Measurements from ENCODE around the gene MAP3K13.
"Not testable (repeated sequence)": the region's sequence is repeated elsewhere in the genome, so short reads cannot be mapped to it uniquely, and the experiment has no call there.

The MAP3K13 gene

DNA sequence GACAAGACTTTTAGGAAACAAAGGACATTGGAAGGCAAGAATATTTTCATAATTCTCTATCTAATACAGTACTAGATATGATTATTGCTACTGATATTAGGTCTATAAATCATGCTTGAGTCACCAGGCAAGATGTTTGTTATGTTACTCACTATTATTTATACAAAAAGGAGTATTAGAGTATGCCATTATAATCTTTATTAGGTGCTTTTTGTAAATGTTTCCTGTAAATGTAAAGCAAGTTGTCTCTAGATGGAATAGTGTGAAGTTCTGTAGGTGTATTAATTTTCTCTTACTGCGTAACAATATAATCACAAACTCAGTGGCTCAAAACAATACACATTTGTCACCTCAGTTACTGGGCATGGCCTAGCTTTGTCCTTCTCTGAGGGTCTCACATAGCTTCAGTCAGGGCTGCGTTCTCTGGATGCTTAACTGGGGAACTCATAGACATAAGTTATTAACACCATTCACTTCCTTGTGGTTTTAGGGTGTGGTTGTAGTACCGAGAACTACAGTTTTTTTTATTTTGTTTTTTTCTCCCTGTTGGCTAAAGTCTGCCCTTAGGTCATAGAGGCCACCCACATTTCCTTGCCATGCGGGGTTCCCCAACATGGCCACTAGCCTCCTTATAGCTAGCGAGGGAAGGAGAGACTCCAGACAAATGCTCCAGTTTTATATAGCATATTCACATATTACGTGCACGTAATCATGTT, 20.3 kb upstream of the MAP3K13 start:
- peak; percentile 75 for DNase-seq (ENCODE audit: low spot score)

DNA sequence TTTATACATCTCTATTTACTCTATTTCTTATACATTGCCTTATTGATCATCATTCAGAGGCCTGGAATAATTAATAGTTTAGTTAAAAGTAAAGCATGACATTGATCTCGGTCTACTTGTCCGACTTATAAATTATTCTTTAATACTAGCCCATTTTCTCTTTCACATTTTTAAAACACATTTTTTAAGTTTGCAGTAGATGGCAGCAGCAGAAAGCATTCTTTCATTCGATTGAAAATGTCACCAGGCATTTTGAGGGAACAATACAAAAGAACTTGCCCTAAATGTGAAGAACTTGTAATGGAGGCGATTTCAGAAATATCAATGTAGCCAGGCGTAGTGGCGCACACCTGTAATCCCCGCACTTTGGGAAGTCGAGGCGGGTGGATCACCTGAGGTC, 15.5 kb upstream of the MAP3K13 start:
- no peak for DNase-seq (ENCODE audit: low spot score)

DNA sequence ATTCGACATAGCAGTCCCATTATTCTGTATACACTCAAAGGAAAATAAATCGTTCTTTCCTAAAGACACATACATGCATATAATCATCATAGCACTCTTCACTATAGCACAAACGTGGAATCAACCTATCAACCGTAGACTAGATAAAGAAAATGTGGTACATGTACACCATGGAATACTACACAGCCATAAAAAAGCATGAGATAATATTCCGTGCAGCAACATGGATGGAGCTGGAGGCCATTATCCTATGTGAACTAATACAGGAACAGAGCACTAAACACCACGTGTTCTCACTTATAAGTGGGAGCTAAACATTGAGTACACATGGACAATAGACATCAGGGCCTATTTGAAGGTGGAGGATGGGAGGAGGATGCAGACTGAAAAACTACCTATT, 12.1 kb upstream of the MAP3K13 start:
- DNase-seq (ENCODE audit: low spot score) = no peak

DNA sequence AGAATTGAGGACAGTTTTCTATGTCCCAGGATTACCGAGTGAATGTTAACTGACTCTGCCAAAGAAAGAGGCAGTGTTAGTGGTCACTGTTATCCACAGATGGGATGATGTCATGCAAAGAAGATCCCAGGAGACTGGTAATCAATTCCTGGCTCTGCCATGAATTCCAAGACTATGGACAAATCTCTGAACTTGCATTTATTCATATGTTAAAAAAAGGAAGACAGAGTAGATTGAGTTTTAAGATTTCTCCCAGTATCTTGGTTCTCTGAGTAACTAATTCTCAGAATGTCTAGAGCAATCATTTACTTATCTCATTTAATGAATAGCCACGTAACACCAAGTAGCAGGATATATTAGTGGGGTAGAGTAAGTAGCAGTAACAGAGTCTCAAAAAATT, 11.5 kb upstream of the MAP3K13 start:
- no peak for DNase-seq (ENCODE audit: low spot score)

DNA sequence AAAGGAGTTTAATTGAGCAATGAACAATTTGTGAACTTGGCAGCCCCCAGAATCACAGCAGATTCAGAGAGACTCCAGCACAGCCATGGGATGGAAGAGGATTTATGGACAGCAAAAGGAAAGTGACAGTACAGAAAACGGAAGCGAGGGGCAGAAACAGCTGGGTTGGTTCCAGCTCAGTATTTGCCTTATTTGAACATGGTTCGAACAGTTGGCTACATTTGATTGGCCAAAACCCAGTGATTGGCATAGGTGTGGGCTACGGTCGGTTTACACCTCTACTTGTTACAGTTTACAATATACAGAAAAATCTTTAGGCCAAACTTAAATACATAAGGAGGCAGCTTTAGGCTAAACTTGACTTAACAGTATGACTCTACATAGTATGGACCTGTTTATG, 9.7 kb upstream of the MAP3K13 start:
- no peak for DNase-seq (ENCODE audit: low spot score)

DNA sequence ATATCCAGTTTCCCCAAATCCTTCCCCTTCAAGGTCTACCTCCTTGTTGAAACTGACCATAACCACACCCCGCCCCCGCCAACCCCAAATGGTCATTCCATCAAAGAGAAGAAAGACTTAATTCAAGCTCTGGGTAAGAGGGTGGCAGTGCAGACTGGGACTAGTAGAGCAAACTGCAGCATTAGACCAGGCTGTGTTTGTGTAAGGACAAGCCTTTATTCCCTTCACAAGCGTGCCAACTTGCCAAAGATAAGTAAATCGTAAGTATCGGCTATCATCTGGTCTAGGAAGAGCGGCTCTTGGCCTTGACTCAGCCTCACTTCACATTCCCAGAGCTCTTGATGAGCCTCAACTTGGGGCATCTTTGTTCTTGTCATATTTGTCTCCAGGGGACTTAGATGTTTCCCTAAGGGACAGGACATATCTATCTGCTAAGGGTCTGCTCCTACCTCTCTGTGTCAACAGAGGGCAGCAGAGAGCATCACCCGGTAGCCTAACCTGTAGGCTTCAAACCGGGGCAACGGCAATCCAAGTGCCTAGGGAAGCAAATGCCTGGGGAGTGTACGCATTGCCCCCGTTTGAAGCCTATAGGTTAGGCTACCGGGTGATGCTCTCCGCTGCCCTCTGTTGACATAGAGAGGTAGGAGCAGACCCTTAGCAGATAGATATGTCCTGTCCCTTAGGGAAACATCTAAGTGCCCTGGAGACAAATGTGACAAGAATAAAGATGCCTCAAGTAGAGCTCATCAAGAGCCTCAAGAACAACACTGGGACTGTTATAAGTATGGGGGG, 8.9 kb upstream of the MAP3K13 start:
- peak; percentile 87 for DNase-seq (ENCODE audit: low spot score)

DNA sequence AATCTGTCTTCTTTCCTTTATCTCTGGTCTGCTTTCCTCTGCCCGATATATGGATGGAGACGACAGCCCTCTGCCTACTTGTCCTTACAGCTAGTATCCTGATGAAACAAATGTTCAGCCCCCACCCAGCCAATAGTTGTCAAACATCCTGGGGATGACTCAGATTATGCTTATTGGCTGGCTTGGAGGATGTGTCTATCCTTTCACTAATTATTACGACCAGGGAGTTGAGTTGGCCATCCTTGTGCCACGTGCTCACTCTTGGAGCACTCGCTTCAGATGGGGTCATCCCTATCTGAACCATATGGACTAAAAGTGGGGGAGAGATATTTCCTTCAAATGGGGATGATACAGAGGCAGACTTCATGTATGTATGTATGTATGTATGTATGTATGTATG, 6.4 kb upstream of the MAP3K13 start:
- DNase-seq (ENCODE audit: low spot score) = no peak

DNA sequence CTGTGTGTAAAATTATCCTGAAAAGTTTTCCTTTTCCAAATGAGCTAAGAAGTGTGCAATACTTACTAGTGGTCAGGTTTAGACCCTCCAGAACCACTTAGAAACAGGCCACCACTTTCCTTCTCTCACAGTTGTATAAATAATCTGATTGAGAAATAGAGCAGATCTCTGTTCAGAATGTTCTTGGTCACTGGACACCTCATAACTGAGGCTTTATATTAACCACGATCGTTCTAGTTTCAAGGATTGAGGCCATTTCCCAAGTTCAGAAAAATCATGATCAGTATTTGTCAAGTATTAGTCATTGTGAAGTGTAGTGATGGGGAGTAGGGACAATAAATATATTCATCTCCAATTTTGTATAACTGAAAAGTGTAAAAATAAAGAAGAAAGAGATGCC, 1.0 kb upstream of the MAP3K13 start:
- no peak for DNase-seq (ENCODE audit: low spot score)

DNA sequence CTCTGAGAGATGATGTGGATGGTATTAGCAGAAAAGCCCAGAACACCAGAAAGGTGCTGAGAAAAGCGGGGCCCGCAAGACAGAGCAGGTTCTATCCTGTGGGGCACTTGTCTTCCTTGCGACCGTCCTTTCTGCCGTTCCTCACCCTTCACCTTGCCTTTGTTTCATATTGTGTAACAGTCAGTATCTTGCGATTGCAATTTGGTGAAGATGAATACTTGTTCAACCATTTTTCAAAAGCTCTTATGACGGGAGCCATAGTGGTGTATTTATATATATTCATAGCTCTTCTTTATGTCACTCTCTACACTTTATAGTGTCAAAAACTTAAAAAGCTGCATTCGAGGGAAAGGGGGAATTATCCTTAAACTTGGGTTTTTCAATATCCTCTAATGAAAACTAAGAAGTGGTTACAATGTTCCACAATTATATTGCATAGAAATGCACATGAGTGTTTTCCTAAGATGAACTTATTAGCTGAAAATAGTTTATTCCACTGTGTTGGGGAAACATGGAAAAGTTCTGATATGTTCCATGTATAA, 797 bp downstream of the MAP3K13 start:
- DNase-seq (ENCODE audit: low spot score) = no peak

DNA sequence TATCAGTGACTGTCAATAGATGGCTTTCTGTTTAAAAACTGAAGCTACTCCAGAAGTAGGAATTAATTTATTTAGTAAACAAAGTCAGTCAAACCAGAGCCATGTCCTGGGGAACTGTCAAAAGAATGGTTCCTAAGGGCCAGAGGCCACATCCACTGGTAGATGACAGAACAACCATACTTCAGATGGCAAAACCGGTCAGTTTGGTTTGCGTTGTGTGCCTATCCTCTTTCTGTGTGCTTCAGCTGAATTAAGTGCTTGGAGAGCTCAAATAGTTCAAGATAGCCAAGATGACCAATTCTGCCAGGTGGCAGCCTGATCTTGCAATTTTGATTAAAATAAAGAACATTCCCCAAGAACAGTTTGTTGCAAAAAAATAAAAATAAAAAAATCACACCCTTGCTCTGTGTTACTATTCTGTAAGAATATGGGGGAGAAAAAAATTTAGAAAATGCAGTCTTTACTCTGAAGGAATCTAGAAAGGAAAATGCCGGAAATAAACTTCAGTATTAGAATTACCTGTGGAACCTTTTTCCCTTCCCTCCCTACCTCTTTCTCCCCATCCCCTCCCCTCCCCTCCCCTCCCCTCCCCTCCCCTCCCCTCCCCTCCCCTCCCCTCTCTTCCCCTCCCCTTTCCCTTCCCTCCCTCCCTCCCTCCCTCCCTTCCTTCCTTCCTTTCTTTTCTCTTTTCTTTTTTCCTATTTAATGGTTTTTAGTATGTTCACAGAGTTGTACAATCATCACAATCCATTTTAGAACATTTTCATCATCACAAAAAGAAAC, 2.5 kb downstream of the MAP3K13 start:
- peak; percentile 34 for DNase-seq (ENCODE audit: low spot score)

DNA sequence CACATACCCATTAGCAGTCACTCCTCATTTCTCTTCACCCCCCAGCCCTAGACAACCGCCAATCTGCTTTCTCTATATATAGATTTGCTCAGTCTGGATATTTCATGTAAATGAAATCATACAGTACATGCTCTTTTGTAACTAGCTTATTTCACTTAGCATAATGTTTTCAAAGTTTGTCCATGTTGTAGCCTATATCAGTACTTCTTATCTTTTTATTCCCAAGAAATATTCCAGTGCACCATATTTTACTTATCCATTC, 3.1 kb downstream of the MAP3K13 start:
- DNase-seq (ENCODE audit: low spot score) = no peak

DNA sequence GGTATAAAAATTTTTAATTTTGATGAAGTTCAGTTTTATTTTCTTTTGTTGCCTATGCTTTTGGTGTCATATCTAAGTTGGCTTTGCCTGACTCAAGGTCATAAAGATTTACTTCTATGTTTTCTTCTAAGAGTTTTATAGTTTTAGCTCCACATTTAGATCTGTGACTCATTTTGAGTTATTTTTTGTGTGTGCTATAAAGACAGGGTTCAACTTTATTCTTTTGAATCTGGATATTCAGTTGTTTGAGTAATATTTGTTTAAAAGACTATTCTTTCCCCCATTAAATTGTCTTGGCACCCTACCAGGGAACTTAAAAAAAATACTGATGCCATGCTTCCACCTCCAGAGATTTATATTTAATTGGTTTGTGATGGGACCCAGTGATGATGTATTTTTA, 4.0 kb downstream of the MAP3K13 start:
- DNase-seq (ENCODE audit: low spot score) = peak; percentile 69

DNA sequence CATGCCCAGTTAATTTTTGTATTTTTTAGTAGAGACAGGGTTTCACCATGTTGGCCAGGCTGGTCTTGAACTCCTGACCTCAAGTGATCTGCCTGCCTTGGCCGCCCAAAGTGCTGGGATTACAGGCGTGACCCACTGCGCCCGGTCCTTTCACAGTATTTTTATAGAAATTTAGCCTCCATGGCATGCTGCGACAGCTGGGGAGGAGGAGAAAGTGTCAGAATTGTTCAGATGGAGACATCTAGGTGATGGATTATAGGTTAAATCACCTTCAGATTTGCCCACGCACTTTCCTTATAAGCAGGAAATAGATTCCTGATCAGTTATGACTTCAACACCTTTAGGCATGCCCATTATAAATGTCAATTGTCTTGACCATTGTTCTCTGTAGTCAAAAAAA, 7.4 kb downstream of the MAP3K13 start:
- not testable (repeated sequence) for DNase-seq (ENCODE audit: low spot score)

DNA sequence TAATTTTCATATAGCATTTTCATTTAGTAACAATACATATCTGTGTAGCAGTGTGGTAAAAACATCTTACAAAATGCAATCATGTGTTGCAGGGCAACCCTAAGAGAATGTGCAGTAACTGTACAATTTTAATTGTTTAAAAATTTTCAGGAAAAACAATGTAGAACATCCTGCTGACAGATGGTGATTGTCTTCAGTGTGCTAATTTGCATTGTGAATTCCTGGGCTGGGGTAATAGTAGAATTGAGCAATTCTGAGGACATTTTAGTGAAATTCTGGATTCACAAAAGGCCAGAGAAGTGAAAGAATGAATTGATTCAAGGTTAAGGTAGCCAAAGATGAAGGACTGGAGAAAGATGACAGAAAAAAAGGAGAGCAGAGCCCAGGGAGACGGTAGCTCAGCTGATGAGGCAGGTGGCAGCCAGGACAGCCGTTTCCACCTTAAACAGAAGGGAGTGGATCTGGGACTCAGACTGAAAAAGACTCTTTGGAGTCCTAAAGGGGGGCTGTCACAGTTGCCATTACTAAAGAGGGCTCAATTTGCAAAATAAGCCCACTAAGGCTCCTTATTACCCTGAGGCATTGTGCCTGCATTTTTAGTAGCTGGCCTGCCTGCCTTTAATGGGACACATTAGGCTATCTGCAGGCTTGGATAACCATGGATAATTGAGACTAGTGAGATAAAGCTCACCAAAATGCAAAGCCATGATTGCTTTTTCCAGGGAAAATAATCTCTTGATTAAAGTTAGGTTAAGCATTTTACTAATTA, 8.6 kb downstream of the MAP3K13 start:
- no peak for DNase-seq (ENCODE audit: low spot score)

DNA sequence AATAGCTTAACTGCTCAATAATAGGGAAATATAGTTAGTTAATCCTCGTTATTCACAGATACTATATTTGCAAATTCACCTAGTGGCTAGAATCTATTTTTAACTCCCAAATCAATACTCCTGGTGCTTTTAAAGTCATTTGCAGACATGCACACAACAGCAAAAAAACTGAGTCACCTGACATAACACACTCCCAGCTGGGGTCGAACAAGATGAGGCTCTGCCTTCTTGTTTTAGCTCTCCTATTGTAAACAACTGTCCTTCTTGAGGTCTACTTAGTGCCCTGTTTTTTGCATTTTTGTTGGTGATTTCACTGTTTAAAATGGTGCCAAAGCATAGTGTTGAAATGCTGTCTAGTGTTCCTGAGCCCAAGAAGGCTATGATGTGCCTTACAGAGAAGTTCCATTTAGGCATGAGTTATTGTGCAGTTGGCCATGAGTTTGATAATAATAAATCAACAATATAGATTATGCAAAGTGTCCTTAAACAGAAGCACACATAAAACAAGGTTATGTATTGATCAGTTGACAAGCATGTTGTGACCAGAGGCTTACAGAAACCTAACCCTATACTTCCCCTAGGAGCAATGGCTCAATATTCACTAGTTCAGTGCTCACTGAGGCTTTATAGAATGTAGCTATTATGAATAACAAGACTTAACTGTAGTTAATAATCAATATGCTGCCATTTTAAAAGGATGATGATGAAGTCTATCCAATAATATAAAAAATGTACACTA, 18.6 kb downstream of the MAP3K13 start:
- no peak for DNase-seq (ENCODE audit: low spot score)

DNA sequence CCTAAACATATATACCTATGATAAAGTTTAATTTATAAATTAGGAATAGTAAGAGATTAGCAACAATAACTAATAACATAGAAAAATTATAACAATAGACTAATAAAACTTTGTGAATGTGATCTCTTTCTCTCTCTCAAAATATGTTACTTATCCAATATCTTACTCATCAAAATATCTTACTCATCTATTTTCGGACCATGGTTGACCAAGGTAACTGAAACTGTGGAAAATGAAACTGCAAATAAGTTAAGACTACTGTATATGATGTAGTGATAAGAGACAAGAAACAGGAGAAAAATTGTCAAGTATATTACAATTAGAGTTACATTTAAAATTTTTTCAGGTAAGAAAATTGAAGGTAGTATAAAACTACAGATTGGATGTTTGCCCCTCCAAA, 19.2 kb downstream of the MAP3K13 start:
- no peak for DNase-seq (ENCODE audit: low spot score)

DNA sequence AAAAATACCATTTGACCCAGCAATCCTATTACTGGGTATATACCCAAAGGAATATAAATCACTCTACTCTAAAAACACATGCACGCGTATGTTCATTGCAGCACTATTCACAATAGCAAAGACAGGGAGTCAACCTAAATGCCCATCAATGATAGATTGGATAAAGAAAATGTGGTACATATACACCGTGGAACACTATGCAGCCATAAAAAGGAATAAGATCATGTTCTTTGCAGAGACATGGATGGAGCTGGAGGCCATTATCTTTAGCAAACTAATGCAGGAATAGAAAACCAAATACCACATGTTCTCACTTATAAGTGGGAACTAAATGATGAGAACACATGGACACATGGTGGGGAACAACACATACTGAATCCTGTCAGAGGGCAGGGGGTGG, 23.6 kb downstream of the MAP3K13 start:
- DNase-seq (ENCODE audit: low spot score) = not testable (repeated sequence)

DNA sequence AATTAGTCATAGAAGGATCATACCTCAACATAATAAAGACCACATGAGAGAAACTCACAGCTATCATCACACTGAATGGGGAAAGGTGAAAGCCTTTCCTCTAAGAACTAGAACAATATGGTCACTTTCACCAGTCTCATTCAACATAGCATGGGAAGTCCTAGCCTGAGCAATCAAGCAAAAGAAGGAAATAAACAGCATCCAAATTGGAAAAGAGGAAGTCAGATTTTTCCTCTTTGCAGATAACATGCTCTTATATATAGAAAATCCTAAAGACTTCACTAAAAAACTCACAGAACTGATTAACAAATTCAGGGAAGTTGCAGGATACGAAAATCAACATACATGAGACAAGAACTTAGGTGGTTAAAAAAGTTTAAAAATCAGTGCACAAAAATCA, 24.7 kb downstream of the MAP3K13 start:
- no peak for DNase-seq (ENCODE audit: low spot score)

DNA sequence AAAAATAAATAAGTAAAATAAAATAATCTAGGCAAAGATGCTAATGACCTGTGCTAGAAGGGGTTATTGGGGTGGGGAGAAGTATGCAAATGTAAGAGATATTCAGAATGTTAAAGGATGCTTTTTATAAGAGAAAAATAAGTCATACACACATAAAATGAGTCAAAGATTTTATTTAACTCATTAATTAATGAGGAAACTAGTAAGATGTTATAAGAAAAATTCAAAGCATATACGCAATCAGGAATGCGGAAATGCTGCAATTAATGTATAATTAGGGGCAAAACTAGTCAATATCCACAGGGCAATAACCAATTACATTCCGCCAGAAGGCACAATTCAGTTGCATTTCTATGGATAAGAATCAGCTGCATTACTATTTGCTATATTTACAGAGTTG, 30.1 kb downstream of the MAP3K13 start:
- DNase-seq (ENCODE audit: low spot score) = no peak

DNA sequence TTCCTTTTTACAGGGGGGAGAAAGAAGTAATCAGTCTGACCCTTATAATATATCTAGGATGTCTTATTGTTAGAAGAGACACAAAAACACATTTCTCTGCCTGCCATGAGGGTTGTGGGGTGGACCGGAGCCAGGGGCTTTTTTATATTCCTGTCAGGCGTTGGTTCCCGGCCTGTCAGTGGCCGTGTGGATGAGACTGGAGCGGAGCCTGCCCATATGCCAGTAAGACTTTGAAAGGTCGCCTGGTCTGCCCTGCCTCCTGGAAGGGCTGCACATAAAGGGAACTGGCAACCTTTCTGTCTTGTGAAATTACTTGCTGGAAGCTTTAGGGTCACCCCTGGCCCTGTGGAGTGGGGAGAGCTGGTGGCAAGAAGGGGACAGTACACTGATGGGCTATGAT, 34.7 kb downstream of the MAP3K13 start:
- no peak for DNase-seq (ENCODE audit: low spot score)
